H1 (cell line): ENCODE results near the gene HNF1A. TPM values are rescaled to one million over a fixed set of nuclear protein-coding genes. Genes with fewer than 3 reads are reported as not detected.

Experiments
- CTCF ChIA-PET: fragments of 300-600 bp; sonication (Branson Sonifier 250); formaldehyde crosslinking; loops from one replicate; lab custom pipeline; 2021; ENCODE audit not compliant: partially characterized antibody; lab: Charles Lee
- POLR2A ChIA-PET: fragments of 300-600 bp; sonication (Branson Sonifier 250); formaldehyde crosslinking; loops from one replicate; lab custom pipeline; 2021; ENCODE audit warnings: inconsistent platforms; ENCODE audit not compliant: partially characterized antibody; lab: Charles Lee
- DNase-seq, 2 experiments: peaks; one replicate each; pipeline versions ENCODE4 v3.0.0 to v3.0.0-alpha.2; 2010 to 2022; ENCODE audit warnings: low spot score in 2 of 2, low read depth in 1 of 2, mixed read lengths in 1 of 2
- FAIRE-seq: peaks from 2 replicates; lab custom pipeline; 2011; peaks lifted over from hg19 to GRCh38; lab: Jason Lieb, UNC
- H2AFZ ChIP-seq: 2 replicates; pipeline ENCODE4 v1.8.1; 2012; ENCODE audit warnings: low read length, inconsistent platforms
- H2AK5ac ChIP-seq: 2 replicates; pipeline ENCODE4 v1.6.1; 2013; ENCODE audit warnings: low read depth, low read length
- H2BK120ac ChIP-seq: replicated peaks from 2 replicates; pipeline ENCODE3; 2013; ENCODE audit warnings: low read depth, low read length, inconsistent platforms
- H2BK12ac ChIP-seq: 2 replicates; pipeline ENCODE4 v1.6.1; 2013; ENCODE audit warnings: low read depth, low read length
- H2BK15ac ChIP-seq: 2 replicates; pipeline ENCODE4 v1.6.1; 2013; ENCODE audit warnings: low read length
- H2BK20ac ChIP-seq: 2 replicates; pipeline ENCODE4 v1.6.1; 2013; ENCODE audit warnings: low read length
- H2BK5ac ChIP-seq: 2 replicates; pipeline ENCODE4 v1.6.1; 2013; ENCODE audit warnings: low read depth, low read length
- H3K14ac ChIP-seq: 2 replicates; pipeline ENCODE4 v1.6.1; 2013; ENCODE audit warnings: inconsistent platforms; ENCODE audit not compliant: insufficient read length
- H3K18ac ChIP-seq: 2 replicates; pipeline ENCODE4 v1.6.1; 2013; ENCODE audit warnings: low read length; ENCODE audit errors: extremely low read depth
- H3K23ac ChIP-seq: 2 replicates; pipeline ENCODE4 v1.6.1; 2013; ENCODE audit warnings: inconsistent platforms; ENCODE audit not compliant: insufficient read length
- H3K23me2 ChIP-seq: 2 replicates; pipeline ENCODE4 v1.6.1; 2013; ENCODE audit warnings: low read depth, low read length
- H3K27ac ChIP-seq: 2 replicates; pipeline ENCODE4 v1.6.1; 2011; ENCODE audit warnings: low read depth, low read length, inconsistent platforms
- H3K27me3 ChIP-seq, 4 experiments: replicated peaks in 1 of 4; 1 replicate in 1 of 4; 2 replicates in 3 of 4; pipeline versions ENCODE4 v1.6.1 to v1.8.1; 2011 to 2013; ENCODE audit warnings: low read length in 3 of 4, mild to moderate bottlenecking in 3 of 4, inconsistent platforms in 2 of 4, mixed read lengths in 2 of 4, moderate library complexity in 1 of 4; ENCODE audit not compliant: control insufficient read depth in 3 of 4, insufficient read depth in 3 of 4; ENCODE audit errors: extremely low read depth in 1 of 4
- H3K36me3 ChIP-seq, 4 experiments: 2 replicates each; pipeline versions ENCODE4 v1.6.1 to v1.8.1; 2011 to 2013; ENCODE audit warnings: mild to moderate bottlenecking in 4 of 4, low read length in 3 of 4, moderate library complexity in 2 of 4, control low read depth in 1 of 4, inconsistent platforms in 1 of 4; ENCODE audit not compliant: insufficient read depth in 4 of 4, control insufficient read depth in 2 of 4
- H3K4ac ChIP-seq: replicated peaks from 2 replicates; pipeline ENCODE3; 2013; ENCODE audit warnings: low read length, low read depth, mixed read lengths, inconsistent platforms; ENCODE audit not compliant: insufficient read length
- H3K4me1 ChIP-seq, 4 experiments: replicated peaks in 1 of 4; 1 replicate in 1 of 4; 2 replicates in 3 of 4; pipeline versions ENCODE4 v1.6.1 to v1.8.1; 2011 to 2013; ENCODE audit warnings: low read length in 3 of 4, inconsistent platforms in 2 of 4, mixed read lengths in 1 of 4; ENCODE audit not compliant: insufficient read depth in 4 of 4, control insufficient read depth in 3 of 4
- H3K4me2 ChIP-seq, 2 experiments: 2 replicates each; pipeline versions ENCODE4 v1.6.1 to v1.8.1; 2011 to 2013; ENCODE audit warnings: low read depth in 2 of 2, low read length in 2 of 2, control low read depth in 1 of 2, inconsistent platforms in 1 of 2, mild to moderate bottlenecking in 1 of 2; ENCODE audit not compliant: insufficient read depth in 1 of 2
- H3K4me3 ChIP-seq, 4 experiments: fragments of 200-600, 300-600 bp in 1 of 4; sonication (generic), shearing (Covaris generic), sonication (Bioruptor Twin) in 1 of 4; 2 replicates each; pipeline versions ENCODE4 v1.5.1 to v1.8.1; 2011 to 2016; ENCODE audit warnings: low read length in 4 of 4, low read depth in 3 of 4, control low read depth in 2 of 4, inconsistent platforms in 2 of 4, mild to moderate bottlenecking in 2 of 4, mixed read lengths in 1 of 4, moderate library complexity in 1 of 4; ENCODE audit not compliant: insufficient read depth in 2 of 4; ENCODE audit errors: extremely low read depth in 1 of 4
- H3K56ac ChIP-seq: replicated peaks from 2 replicates; pipeline ENCODE3; 2013; ENCODE audit warnings: low read depth, mild to moderate bottlenecking, mixed read lengths, low read length, inconsistent platforms; ENCODE audit not compliant: insufficient read length
- H3K79me1 ChIP-seq: 2 replicates; pipeline ENCODE4 v1.6.1; 2013; ENCODE audit warnings: low read depth, low read length, control low read depth
- H3K79me2 ChIP-seq, 2 experiments: 2 replicates each; pipeline versions ENCODE4 v1.6.1 to v1.8.1; 2012 to 2013; ENCODE audit warnings: low read length in 2 of 2, mild to moderate bottlenecking in 2 of 2, inconsistent platforms in 1 of 2; ENCODE audit not compliant: insufficient read depth in 2 of 2, control insufficient read depth in 1 of 2
- H3K9ac ChIP-seq, 4 experiments: replicated peaks in 1 of 4; 1 replicate in 1 of 4; 2 replicates in 3 of 4; pipeline versions ENCODE4 v1.6.1 to v1.8.1; 2011 to 2013; ENCODE audit warnings: low read depth in 3 of 4, low read length in 3 of 4, control low read depth in 2 of 4, mild to moderate bottlenecking in 2 of 4, moderate library complexity in 2 of 4, inconsistent platforms in 1 of 4; ENCODE audit errors: extremely low read depth in 1 of 4
- H3K9me3 ChIP-seq, 2 experiments: 2 replicates each; pipeline versions ENCODE4 v1.6.1 to v1.8.1; 2012 to 2013; ENCODE audit warnings: mild to moderate bottlenecking in 2 of 2, moderate library complexity in 2 of 2, control low read depth in 1 of 2, inconsistent platforms in 1 of 2, low read depth in 1 of 2, low read length in 1 of 2, mixed read lengths in 1 of 2; ENCODE audit not compliant: insufficient read depth in 2 of 2
- H4K20me1 ChIP-seq, 2 experiments: replicated peaks in 1 of 2; 2 replicates each; pipeline versions ENCODE3 to v1.8.1; 2011 to 2013; ENCODE audit warnings: inconsistent platforms in 2 of 2, low read length in 2 of 2, mild to moderate bottlenecking in 1 of 2; ENCODE audit not compliant: insufficient read depth in 2 of 2, control insufficient read depth in 1 of 2
- H4K5ac ChIP-seq: 2 replicates; pipeline ENCODE4 v1.6.1; 2013; ENCODE audit warnings: low read length, low read depth, mixed read lengths, inconsistent platforms; ENCODE audit not compliant: insufficient read length
- H4K8ac ChIP-seq: 2 replicates; pipeline ENCODE4 v1.8.0; 2013; ENCODE audit warnings: mild to moderate bottlenecking, moderate library complexity, low read length, inconsistent platforms; ENCODE audit not compliant: insufficient read depth; ENCODE audit errors: extremely low read depth
- H4K91ac ChIP-seq: replicated peaks from 2 replicates; pipeline ENCODE3; 2013; ENCODE audit warnings: low read length, mixed read lengths, inconsistent platforms; ENCODE audit not compliant: insufficient read length
- ATF2 ChIP-seq: IDR thresholded peaks from 2 replicates; pipeline ENCODE4 v1.6.1; 2012; ENCODE audit warnings: low read length, inconsistent platforms
- CBX8 ChIP-seq: fragments of 300-800, 300-1000 bp; sonication (generic); IDR thresholded peaks from 2 replicates; pipeline ENCODE4 v1.7.1; 2016; ENCODE audit warnings: low read depth, low read length, borderline replicate concordance
- CHD1 ChIP-seq: IDR thresholded peaks from 2 replicates; pipeline ENCODE4 v1.6.1; 2012; ENCODE audit warnings: low read depth, low read length, improper control_type of control experiment
- EP300 ChIP-seq, 2 experiments: IDR thresholded peaks; 1 replicate in 1 of 2; 2 replicates in 1 of 2; pipeline ENCODE4 v1.6.1; 2011 to 2012; ENCODE audit warnings: low read depth in 2 of 2, low read length in 2 of 2, mild to moderate bottlenecking in 2 of 2, borderline replicate concordance in 1 of 2, inconsistent platforms in 1 of 2, moderate library complexity in 1 of 2
- GABPA ChIP-seq: IDR thresholded peaks from 2 replicates; pipeline ENCODE4 v1.6.1; 2011; ENCODE audit warnings: mild to moderate bottlenecking, low read length, moderate library complexity, borderline replicate concordance; ENCODE audit not compliant: insufficient read depth
- RNF2 ChIP-seq: fragments of 200-900, 300-1000 bp; sonication (generic); IDR thresholded peaks from 2 replicates; pipeline ENCODE4 v1.7.1; 2016; ENCODE audit warnings: borderline replicate concordance, low read depth, mild to moderate bottlenecking, antibody characterized with exemption, low read length; ENCODE audit not compliant: poor library complexity, severe bottlenecking; ENCODE audit errors: missing control alignments
- SP2 ChIP-seq: IDR thresholded peaks from 2 replicates; pipeline ENCODE4 v1.6.1; 2012; ENCODE audit warnings: mild to moderate bottlenecking, low read length, inconsistent platforms
- SRF ChIP-seq: IDR thresholded peaks from 2 replicates; pipeline ENCODE4 v1.6.1; 2011; ENCODE audit warnings: mild to moderate bottlenecking, low read depth, low read length, moderate library complexity
- TAF7 ChIP-seq: optimal IDR thresholded peaks from 2 replicates; pipeline ENCODE3; 2011; ENCODE audit warnings: low read depth, mild to moderate bottlenecking, inconsistent platforms, low read length, moderate library complexity, borderline replicate concordance
- YY1 ChIP-seq: IDR thresholded peaks from 2 replicates; pipeline ENCODE4 v1.6.1; 2011; ENCODE audit warnings: low read depth, mild to moderate bottlenecking, low read length
- WGBS, 2 experiments: shearing (Covaris generic) in 1 of 2; methylation state at CpG; one replicate each; pipeline versions ENCODE4 v1.1.6 to v1.1.7; 2013 to 2015; ENCODE audit warnings: low lambda C conversion rate in 2 of 2, mixed read lengths in 2 of 2, inconsistent platforms in 1 of 2, low coverage in 1 of 2, missing lambda C conversion rate in 1 of 2; ENCODE audit not compliant: insufficient replicate concordance in 2 of 2, insufficient coverage in 1 of 2, insufficient read length in 1 of 2; ENCODE audit errors: extremely low coverage in 1 of 2, missing lambda C conversion rate in 1 of 2; 5-methylcytosine and 5-hydroxymethylcytosine counted together
- polyA plus RNA-seq, 7 experiments: library from polyadenylated mRNA; depleted of rRNA in 3 of 7; stranded (reverse) in 5 of 7; unstranded in 2 of 7; fragments of >200 nt in 5 of 7; fragments of 200-250 nt in 2 of 7; gene quantifications; 1 replicate in 5 of 7; 2 replicates in 1 of 7; 4 replicates in 1 of 7; pipeline versions ENCODE4 v1.2.1 to v1.2.3, GENCODE V29; 2011 to 2013; ENCODE audit warnings: missing spikeins in 2 of 7, mixed read lengths in 2 of 7
- total RNA-seq: library from RNA; stranded (reverse); fragmentation: NEBNext Ultra II Directional; extraction: Animal tissue kit (Norgen Biotek cat#: 25700); gene quantifications from 2 replicates; pipeline ENCODE4 v1.2.1, GENCODE V29; 2021

The HNF1A gene
- total and polyA plus RNA-seq, 2 of the 8 experiments (the other 6 are each of a cell fraction or from before 2014, with no cell fraction given) = not detected

- Histone ChIP-seq H3K9me3 (no peaks in the 10 kb centered on the region), H3K23me2 (peaks cover 2% of the 10 kb centered on the region; the same call in 1 of the 2 replicates), H3K79me2 (no peaks in the 10 kb centered on the region), H2BK5ac (no peak overlapping the region), H3K36me3 (no peaks in the 10 kb centered on the region), H3K4me1 (peaks cover 0 to 11% (median 1%) of the 10 kb centered on the region in 4 experiments; a peak in 4 of 7 replicates), H2AK5ac (no peak overlapping the region), H3K27me3 (no peaks in the 10 kb centered on the region), H3K4me2 (0 out of 4 replicates have a peak overlapping the region, but pooled peaks of 1 of the 2 experiments have one; percentile 28), H3K4me3 (no peak overlapping the region), H3K9ac (no peak overlapping the region; a peak in 1 of 7 replicates), H4K8ac (no peak overlapping the region), H2BK120ac (no peak overlapping the region), H4K20me1 (no peaks in the 10 kb centered on the region), H2BK12ac (no peak overlapping the region), H2BK15ac (no peak overlapping the region), H3K14ac (no peak overlapping the region), H3K79me1 (no peaks in the 10 kb centered on the region), H3K56ac (no peak overlapping the region), H3K23ac (no peak overlapping the region), H2AFZ (no peak overlapping the region), H3K27ac (no peak overlapping the region), H3K18ac (no peak overlapping the region; the same call in 1 of the 2 replicates), H4K91ac (no peak overlapping the region), H2BK20ac (0 out of 2 replicates have a peak overlapping the region, but pooled peaks have one; percentile 48), H3K4ac (no peak overlapping the region), H4K5ac (no peak overlapping the region)
- 73% methylated on average over 13 of the region's 13 CpGs; no CpG with 5 or more reads in 1 of the 2 experiments for WGBS, 2 experiments
- DNase-seq (no peak), FAIRE-seq (no peak)
- ChIA-PET POLR2A (interaction anchor here (1.4 to 2.2 kb wide), 3 partner anchors 11 to 22 kb away, joined by 3 to 8 read pairs (median 5); no protein-coding TSS in a partner anchor), CTCF (interaction anchor here (0.6 to 2.3 kb wide), 7 partner anchors 10 to 332 kb away, joined by 3 to 26 read pairs (median 4); no protein-coding TSS in a partner anchor)
- TF ChIP-seq YY1 (no peak), CHD1 (no peak), CBX8 (no peak), GABPA (no peak), EP300 (IDR thresholded peaks at IDR 0.05; ENCODE audit: borderline replicate concordance in 1 of 2, low read depth in 2 of 2, low read length in 2 of 2) (no peak), SP2 (no peak), ATF2 (no peak), RNF2 (no peak), TAF7 (no peak), SRF (no peak)
Observed at GRCh38 chr12:120980800-120981368, 2.5 kb downstream of the HNF1A start.
